Rectal smooth muscle tissue (tissue), 1 donor: Measurements from ENCODE around the gene RPS5.
A peak's percentile ranks its signal among the peaks of the same experiment; 100 is the strongest.
"Not testable (repeated sequence)": the region's sequence is repeated elsewhere in the genome, so short reads cannot be mapped to it uniquely, and the experiment has no call there.

Source experiments
- H3K27ac ChIP-seq: one replicate; pipeline ENCODE4 v1.7.0; 2013; ENCODE audit warnings: low read depth, low read length, inconsistent platforms
- H3K27me3 ChIP-seq: one replicate; pipeline ENCODE4 v1.7.0; 2013; ENCODE audit warnings: low read length; ENCODE audit not compliant: control insufficient read depth, insufficient read depth
- H3K36me3 ChIP-seq: one replicate; pipeline ENCODE4 v1.7.0; 2013; ENCODE audit warnings: low read length; ENCODE audit not compliant: control insufficient read depth, insufficient read depth
- H3K4me1 ChIP-seq: one replicate; pipeline ENCODE4 v1.7.0; 2013; ENCODE audit warnings: low read length; ENCODE audit not compliant: control insufficient read depth, insufficient read depth
- H3K4me3 ChIP-seq: one replicate; pipeline ENCODE4 v1.7.0; 2013; ENCODE audit warnings: low read length
- H3K9ac ChIP-seq: one replicate; pipeline ENCODE4 v1.7.0; 2013; ENCODE audit warnings: low read length

Gene RPS5

DNA sequence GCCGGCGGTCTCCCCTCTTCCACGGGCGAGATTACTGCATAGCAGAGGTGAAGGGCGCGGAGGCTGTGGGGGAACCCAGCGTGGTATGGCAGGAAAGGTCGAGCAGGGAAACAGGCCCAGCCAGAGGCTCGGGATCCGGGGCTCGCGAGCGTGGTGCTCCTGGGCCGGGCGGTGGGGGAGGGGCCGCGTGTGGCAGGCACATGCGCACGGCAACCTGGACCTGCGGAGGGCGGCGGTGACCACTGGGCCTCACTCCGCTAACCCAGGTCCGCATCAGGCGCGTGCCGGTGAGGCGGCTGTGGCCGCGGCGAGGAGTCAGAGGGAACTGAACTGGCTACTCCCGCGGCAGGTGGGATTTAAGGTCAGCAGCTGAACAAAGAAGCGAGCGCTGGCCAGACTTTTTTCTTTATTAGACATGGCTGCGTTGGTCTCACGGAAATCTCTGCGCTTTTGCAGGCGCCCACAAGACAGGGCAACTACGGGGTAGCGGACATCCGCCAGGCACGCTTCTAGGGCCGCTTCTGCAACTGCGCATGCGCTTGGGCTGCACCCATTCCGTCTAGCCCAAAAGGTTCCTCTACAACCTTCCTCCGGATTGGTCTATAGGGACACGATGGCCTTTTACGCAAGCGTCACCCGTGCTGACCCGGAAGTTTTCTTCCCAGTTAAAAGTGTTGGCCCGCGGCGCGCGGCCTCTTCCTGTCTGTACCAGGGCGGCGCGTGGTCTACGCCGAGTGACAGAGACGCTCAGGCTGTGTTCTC lies at the start of gene RPS5:
Gene RPS5 (plus strand): TSS at position 694 of the 762 bp plus-strand sequence. CDS start 869 bp downstream, outside the sequence.
- no peaks in the 10 kb centered on the region for H3K27me3 ChIP-seq
- H3K4me3 ChIP-seq = peak within 1 kb of the TSS; percentile 98
- peaks cover 17% of the 10 kb centered on the region for H3K4me1 ChIP-seq
- H3K36me3 ChIP-seq = peaks cover 5% of the 10 kb centered on the region
- peak within 1 kb of the TSS; percentile 99 for H3K27ac ChIP-seq
- H3K9ac ChIP-seq = peak within 1 kb of the TSS; percentile 97

DNA sequence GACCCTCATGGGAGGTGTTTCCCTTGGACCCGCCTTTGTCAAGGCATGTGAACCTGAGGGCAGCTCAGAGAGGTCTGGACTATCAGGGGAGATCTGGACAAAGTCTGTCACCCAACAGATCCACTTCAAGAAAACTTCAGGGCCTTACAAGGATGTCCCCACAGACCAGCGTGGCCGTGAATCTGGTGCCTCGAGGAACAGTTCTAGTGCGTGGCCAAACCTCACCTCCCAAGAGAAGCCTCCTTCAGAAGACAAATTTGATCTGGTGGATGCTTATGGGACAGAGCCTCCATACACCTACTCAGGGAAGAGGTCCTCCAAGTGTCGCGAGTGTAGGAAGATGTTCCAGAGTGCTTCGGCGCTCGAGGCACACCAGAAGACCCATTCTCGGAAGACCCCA lies 48.7 kb upstream of the RPS5 start:
- Histone ChIP-seq H3K27me3 (no peaks in the 10 kb centered on the region), H3K27ac (no peak overlapping the region), H3K9ac (no peak overlapping the region), H3K4me1 (no peaks in the 10 kb centered on the region), H3K4me3 (no peak overlapping the region), H3K36me3 (peaks cover 22% of the 10 kb centered on the region)

DNA sequence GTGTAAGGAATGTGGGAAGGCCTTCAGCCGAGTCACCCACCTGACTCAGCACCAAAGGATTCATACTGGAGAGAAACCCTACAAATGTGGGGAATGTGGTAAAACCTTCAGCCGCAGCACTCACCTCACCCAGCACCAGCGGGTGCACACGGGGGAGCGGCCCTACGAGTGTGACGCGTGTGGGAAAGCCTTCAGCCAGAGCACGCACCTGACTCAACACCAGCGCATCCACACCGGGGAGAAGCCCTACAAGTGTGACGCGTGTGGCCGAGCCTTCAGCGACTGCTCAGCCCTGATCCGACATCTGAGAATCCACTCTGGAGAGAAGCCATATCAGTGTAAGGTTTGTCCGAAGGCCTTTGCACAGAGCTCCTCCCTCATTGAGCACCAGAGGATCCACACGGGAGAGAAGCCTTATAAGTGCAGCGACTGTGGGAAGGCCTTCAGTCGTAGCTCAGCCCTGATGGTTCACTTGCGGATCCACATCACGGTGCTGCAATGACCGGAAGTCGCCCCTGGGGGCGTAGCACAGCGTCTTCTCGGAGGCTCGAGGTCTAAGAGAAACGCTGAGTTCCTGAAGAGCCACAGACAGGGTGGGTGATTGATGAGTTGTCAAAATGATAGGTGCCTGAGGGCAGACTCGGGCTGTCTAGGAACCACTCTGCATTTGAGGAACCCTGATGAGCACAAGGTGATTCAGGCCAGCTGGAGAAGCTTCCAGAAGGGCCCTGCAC lies 48.1 kb upstream of the RPS5 start:
- H3K36me3 ChIP-seq = peaks cover 22% of the 10 kb centered on the region

DNA sequence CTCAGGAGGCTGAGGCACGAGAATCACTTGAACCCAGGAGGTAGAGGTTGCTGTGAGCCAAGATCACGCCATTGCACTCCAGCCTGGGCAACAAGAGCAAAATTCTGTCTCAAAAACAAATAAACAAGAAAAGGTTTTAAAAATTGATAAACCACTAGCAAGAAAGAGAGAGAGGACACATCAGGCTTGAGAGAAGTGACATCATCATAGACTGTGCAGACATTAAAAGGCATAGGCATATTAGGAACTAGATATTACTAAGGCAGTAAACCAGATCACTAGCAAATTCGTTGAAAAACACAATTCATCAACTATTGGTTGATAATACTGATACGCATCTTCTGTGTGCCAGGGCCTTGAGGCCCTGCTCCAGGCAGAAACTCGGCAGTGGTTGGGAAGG lies 41.5 kb upstream of the RPS5 start:
- Histone ChIP-seq H3K4me3 (no peak overlapping the region), H3K4me1 (no peaks in the 10 kb centered on the region), H3K27ac (no peak overlapping the region), H3K36me3 (no peaks in the 10 kb centered on the region), H3K9ac (no peak overlapping the region), H3K27me3 (no peaks in the 10 kb centered on the region)

More for the DNA sequence above, 48.1 kb upstream of the RPS5 start:
- H3K27ac ChIP-seq = no peak overlapping the region
- no peaks in the 10 kb centered on the region for H3K27me3 ChIP-seq
- no peak overlapping the region for H3K9ac ChIP-seq
- no peak overlapping the region for H3K4me3 ChIP-seq
- H3K4me1 ChIP-seq = no peaks in the 10 kb centered on the region

DNA sequence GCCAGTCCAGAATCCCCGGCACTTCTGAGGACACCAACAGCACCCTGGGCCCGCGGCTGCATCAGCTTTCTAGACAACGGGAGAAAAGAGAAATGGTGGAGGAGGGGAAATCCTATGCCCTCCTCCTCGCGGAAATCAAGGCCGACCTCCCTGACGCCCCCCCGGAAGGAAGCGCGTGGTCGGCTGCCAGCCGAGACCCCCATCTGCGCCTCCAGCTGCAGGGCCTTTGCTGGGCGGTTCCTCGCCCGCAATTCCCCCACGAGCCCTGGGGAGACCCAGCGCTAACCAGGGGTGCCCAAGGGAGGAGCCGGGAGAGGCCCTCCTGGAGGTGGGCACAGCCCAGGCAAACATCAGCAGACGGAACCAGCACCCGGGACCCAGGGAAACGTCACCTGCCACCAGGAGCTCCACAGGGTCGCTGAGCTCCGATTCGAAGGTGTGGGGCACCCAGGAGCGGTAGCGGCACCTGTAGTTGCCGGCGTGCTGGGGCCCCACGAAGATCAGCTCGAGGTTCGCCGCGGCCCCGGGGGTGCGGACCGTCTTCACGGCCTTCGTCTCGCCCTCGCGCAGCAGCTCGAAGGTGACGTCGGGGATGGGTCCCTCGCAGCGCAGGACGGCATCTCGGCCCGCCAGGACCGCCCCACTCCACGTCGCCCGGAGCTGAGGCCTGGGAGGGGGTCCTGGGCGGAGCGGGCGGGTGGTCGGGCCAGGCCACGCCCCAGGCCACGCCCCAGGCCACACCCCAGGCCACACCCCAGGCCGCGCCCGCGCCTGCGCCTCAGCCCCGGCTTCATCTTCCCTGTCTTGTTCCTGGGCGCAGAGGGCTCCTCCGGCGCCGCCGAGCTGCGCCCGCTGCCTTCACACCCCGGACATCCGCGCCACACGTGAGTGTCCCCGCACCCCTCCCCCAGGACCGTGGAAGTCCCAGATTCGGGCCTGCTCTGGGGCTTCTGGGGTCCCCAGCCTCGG lies 39.8 kb upstream of the RPS5 start:
- Histone ChIP-seq H3K9ac (no peak overlapping the region), H3K36me3 (no peaks in the 10 kb centered on the region)

DNA sequence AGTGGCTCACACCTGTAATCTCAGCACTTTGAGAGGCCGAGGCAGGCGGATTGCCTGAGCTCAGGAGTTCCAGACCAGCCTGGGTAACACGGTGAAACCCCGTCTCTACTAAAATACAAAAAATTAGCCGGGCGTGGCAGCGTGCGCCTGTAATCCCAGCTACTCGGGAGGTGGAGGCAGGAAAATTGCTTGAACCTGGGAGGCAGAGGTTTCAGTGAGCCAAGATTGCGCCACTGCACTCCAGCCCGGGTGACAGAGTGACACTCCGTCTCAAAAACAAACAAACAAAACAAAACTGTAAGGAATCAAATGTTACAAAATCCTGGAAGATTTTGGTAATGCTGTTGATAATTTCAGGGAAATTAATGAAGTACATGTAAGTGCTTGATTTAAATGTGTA lies 39.0 kb upstream of the RPS5 start:
- H3K27ac ChIP-seq, H3K36me3 ChIP-seq, H3K9ac ChIP-seq, H3K4me1 ChIP-seq, H3K27me3 ChIP-seq: not testable (repeated sequence)
- H3K4me3 ChIP-seq = peak overlapping the region; percentile 53

More for the DNA sequence above, 39.8 kb upstream of the RPS5 start:
- Histone ChIP-seq H3K4me1 (no peaks in the 10 kb centered on the region), H3K27me3 (peaks cover 5% of the 10 kb centered on the region), H3K4me3 (peak overlapping the region; percentile 53), H3K27ac (no peak overlapping the region)

DNA sequence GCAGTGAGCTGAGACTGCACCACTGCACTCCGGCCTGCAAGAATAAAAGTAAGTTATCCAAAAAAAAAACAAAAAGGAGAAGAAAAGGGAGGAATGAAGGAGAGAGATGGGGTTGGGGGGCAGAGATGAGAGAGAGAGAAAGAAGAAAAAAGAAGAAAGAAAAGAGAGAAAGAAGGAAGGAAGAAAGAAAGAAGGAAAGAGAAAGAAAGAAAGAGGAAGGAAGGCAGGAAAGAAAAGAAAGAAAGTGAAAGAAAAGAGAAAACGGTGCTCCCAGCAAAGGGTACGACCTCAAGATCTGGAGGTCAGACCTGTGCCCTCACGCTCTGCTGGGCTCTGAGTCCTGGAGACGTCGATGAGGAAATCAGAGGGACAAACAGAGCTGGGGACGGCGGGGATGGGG lies 37.5 kb upstream of the RPS5 start:
- Histone ChIP-seq H3K4me3 (no peak overlapping the region), H3K27me3 (peaks cover 6% of the 10 kb centered on the region), H3K4me1 (no peaks in the 10 kb centered on the region)

DNA sequence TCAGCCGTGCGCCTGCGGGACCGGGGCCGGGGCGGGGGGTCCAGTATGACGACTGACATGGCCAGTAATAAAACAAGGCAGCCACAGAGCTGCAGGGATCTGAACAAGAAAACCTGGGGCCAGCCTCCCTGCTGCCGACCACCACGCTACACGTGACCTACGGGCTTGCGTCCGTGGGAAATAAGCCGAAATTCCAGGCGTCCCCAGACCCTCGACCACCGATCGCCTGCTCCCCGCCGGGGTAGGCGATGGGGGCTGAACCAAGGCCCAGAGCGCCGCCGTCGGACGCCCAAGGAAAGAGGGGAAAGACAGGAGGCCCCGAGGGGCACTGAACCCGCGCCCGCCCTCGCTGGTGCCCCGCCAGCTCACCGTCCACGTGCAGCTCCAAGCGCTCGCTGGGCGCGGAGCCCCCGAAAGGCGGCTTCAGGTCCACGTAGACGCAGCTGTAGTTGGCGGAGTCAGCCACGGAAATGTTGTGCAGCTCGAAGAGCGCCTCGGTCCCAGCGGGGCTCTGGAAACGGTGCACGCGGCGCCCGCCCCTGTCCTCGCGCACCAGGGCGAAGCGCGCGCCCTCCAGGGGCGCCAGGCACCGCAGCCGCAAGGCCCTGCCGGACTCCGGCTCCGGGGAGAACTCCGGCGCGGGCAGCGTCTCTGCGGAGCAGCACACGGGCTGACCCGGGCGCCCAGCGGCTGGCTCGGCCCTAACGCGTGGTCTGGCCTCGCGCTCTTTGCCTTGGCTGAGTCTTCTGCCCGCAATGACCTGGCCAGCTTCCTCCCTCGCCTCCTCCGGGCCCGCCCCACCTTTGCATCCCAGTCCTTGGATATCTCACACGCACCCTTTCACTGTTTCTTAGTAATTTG lies 36.8 kb upstream of the RPS5 start:
- H3K36me3 ChIP-seq = no peaks in the 10 kb centered on the region
- H3K9ac ChIP-seq = no peak overlapping the region
- H3K27me3 ChIP-seq = peaks cover 9% of the 10 kb centered on the region
- H3K27ac ChIP-seq = no peak overlapping the region
- no peak overlapping the region for H3K4me3 ChIP-seq
- H3K4me1 ChIP-seq = no peaks in the 10 kb centered on the region

More for the DNA sequence above, 37.5 kb upstream of the RPS5 start:
- Histone ChIP-seq H3K36me3 (no peaks in the 10 kb centered on the region), H3K27ac (no peak overlapping the region), H3K9ac (no peak overlapping the region)

DNA sequence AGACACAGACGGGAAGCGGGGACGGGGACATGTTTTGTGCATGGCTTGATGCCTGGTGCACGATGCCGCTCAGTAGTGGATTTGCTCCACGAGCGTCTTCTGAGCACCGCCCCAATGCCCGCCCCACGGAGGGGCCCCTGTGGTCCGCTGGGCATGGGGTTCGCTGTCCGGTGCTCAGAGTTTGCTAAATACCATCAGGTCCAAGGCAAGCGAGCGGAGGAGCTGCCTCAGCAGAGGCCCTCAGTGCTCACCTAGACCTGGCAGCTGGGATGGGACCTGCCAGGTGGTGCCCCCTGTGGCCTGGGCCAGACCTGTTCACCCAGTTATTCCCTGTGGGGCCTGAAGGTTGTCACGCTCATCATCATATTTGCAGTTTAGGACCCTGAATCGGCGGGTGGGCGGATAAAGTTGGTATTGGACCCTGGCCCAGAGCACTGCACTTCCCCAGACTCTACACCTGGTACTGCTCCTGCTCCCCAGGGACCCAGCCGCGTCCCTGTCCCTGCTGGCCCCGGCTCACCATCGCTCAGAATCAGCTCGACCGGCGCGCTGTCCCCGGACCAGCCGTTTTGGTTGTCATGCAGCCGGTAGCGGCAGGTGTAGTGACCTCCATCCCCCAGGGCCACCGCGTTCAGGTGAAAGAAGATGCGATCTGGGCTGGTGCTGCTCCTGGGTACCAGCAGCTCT lies 36.1 kb upstream of the RPS5 start:
- Histone ChIP-seq H3K27ac (no peak overlapping the region), H3K4me1 (no peaks in the 10 kb centered on the region), H3K4me3 (no peak overlapping the region), H3K36me3 (no peaks in the 10 kb centered on the region), H3K27me3 (peaks cover 9% of the 10 kb centered on the region), H3K9ac (no peak overlapping the region)

DNA sequence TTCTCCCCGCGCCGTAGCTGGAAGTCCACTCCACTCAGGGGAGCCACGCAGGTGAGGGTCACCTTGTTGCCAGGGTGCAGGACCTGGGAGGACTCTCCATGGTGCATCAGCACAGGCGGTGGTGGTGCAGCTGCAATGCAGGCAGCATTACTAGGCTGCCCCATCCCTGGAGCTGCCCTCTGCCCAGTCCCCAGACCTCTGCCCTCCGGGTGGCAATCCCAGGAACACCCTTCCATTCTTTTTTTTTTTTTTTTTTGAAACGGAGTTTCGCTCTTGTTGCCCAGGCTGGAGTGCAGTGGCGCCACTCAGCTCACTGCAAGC lies 35.6 kb upstream of the RPS5 start:
- Histone ChIP-seq H3K4me3 (no peak overlapping the region), H3K27me3 (peaks cover 9% of the 10 kb centered on the region), H3K4me1 (no peaks in the 10 kb centered on the region), H3K36me3 (no peaks in the 10 kb centered on the region), H3K9ac (no peak overlapping the region), H3K27ac (no peak overlapping the region)

DNA sequence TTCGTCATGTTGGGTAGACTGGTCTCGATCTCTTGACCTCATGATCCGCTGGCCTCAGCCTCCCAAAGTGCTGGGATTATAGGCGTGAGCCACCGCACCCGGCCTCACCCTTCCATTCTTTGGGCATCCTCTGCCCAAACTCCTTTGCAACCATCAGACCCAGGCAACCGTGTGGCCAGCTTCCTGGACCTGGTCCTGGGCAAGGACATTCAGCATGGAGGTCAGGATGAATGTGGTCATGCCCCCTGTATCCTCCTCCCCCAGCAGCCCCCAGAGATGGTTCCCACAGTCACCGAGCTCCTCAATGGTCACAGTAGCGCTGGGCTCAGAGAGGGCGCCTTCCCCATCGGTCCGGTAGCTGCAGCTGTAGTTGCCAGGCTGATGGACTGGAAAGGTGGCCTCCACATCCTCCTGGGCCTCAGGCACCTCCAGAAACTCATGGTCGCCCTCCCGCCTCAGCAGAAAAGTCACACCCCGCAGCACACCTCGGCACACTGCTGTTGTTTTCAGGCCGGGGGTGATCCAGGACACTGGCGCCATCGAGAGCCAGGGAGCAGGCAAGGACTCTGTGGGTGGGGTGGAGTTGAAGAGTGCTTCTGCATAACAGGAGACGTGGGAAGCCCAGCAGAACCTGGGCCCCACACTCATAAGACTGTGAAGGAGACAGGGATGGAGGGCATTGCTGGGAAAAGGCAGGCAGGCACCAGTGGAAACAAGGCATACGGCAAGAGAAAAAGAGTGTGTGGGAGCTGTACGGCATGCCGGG lies 34.9 kb upstream of the RPS5 start:
- H3K27ac ChIP-seq = no peak overlapping the region
- H3K4me3 ChIP-seq = no peak overlapping the region
- no peaks in the 10 kb centered on the region for H3K36me3 ChIP-seq
- peaks cover 9% of the 10 kb centered on the region for H3K27me3 ChIP-seq
- H3K4me1 ChIP-seq = no peaks in the 10 kb centered on the region
- no peak overlapping the region for H3K9ac ChIP-seq
